Epidermal melanocyte (primary cell): ENCODE measurements around the gene FHOD1.
A peak's percentile ranks its signal among the peaks of the same experiment; 100 is the strongest.

Experiments used
- DNase-seq: peaks from one replicate; pipeline ENCODE4 v3.0.0; 2011; ENCODE audit warnings: low spot score; ENCODE audit not compliant: insufficient read length

The FHOD1 gene

GRCh38 chr16:67235816-67236562, 11.3 kb downstream of the FHOD1 start:
- DNase-seq: no peak

- no peak for DNase-seq
Measured at GRCh38 chr16:67234180-67234597, 13.1 kb downstream of the FHOD1 start.

GRCh38 chr16:67233596-67233995, 13.7 kb downstream of the FHOD1 start:
- DNase-seq: no peak

- no peak for DNase-seq
Measured at GRCh38 chr16:67230809-67231660, 16.2 kb downstream of the FHOD1 start.

- DNase-seq: no peak
Measured at GRCh38 chr16:67229906-67230808, 17.1 kb downstream of the FHOD1 start.

GRCh38 chr16:67228905-67229304, 18.4 kb downstream of the FHOD1 start:
- DNase-seq: no peak

GRCh38 chr16:67228034-67228785, 19.1 kb downstream of the FHOD1 start:
- DNase-seq: no peak

GRCh38 chr16:67227567-67227921, 19.7 kb downstream of the FHOD1 start:
- DNase-seq: no peak

- peak; percentile 97 for DNase-seq
Measured at GRCh38 chr16:67226804-67227566, 20.3 kb downstream of the FHOD1 start, which contains the start of gene TMEM208. Gene TMEM208 (plus strand): TSS chr16:67227130. CDS start chr16:67227219, 89 bp downstream.

- DNase-seq: no peak
Measured at GRCh38 chr16:67226295-67226803, 20.9 kb downstream of the FHOD1 start.

GRCh38 chr16:67223992-67224391, 23.3 kb downstream of the FHOD1 start:
- no peak for DNase-seq

- no peak for DNase-seq
Measured at GRCh38 chr16:67216612-67217490, 30.4 kb downstream of the FHOD1 start.

GRCh38 chr16:67215706-67216105, 31.6 kb downstream of the FHOD1 start:
- DNase-seq: no peak

GRCh38 chr16:67213197-67214019, 33.9 kb downstream of the FHOD1 start:
- no peak for DNase-seq

- no peak for DNase-seq
Measured at GRCh38 chr16:67212766-67213165, 34.5 kb downstream of the FHOD1 start.

GRCh38 chr16:67211674-67212073, 35.6 kb downstream of the FHOD1 start:
- DNase-seq: no peak

GRCh38 chr16:67210069-67210937, 37.0 kb downstream of the FHOD1 start:
- no peak for DNase-seq
